Esophagus (tissue), 2 donors: Measurements from ENCODE around the gene TBPL1. TPM values are rescaled to one million over a fixed set of nuclear protein-coding genes. Genes with fewer than 3 reads are reported as not detected.

ENCODE experiments used
- H3K27ac ChIP-seq, 2 donors: one replicate each; pipeline ENCODE4 v1.5.1; 2013; ENCODE audit warnings: low read depth in 2 of 2, mild to moderate bottlenecking in 2 of 2, inconsistent platforms in 1 of 2, low read length in 1 of 2, moderate library complexity in 1 of 2
- H3K27me3 ChIP-seq, 2 donors: one replicate each; pipeline ENCODE4 v1.6.1; 2013; ENCODE audit warnings: low read length in 2 of 2, control low read depth in 1 of 2, mild to moderate bottlenecking in 1 of 2; ENCODE audit not compliant: insufficient read depth in 2 of 2, control insufficient read depth in 1 of 2
- H3K36me3 ChIP-seq, 2 donors: one replicate each; pipeline ENCODE4 v1.6.1; 2013; ENCODE audit warnings: low read length in 1 of 2; ENCODE audit not compliant: control insufficient read depth in 2 of 2, insufficient read depth in 2 of 2
- H3K4me1 ChIP-seq, 2 donors: one replicate each; pipeline ENCODE4 v1.6.1; 2013; ENCODE audit warnings: low read length in 1 of 2; ENCODE audit not compliant: control insufficient read depth in 2 of 2, insufficient read depth in 2 of 2
- H3K4me3 ChIP-seq, 2 donors: one replicate each; pipeline ENCODE4 v1.5.1; 2013; ENCODE audit warnings: low read length in 2 of 2, mild to moderate bottlenecking in 2 of 2, low read depth in 1 of 2, moderate library complexity in 1 of 2
- H3K9me3 ChIP-seq, 2 donors: one replicate each; pipeline ENCODE4 v1.6.1; 2013; ENCODE audit warnings: mild to moderate bottlenecking in 2 of 2, low read depth in 1 of 2, low read length in 1 of 2, moderate library complexity in 1 of 2; ENCODE audit not compliant: control insufficient read depth in 2 of 2, insufficient read depth in 1 of 2
- WGBS, 2 donors: extraction: QIAGEN DNeasy Blood & Tissue Kit; methylation state at CpG; one replicate each; pipeline ENCODE4 v1.1.7; 2013; 5-methylcytosine and 5-hydroxymethylcytosine counted together
- polyA plus RNA-seq, 2 donors: library from polyadenylated mRNA; stranded (reverse); fragments of 200-250 nt; gene quantifications; one replicate each; pipeline ENCODE4 v1.2.3, GENCODE V29; 2013
- donor health status: healthy with polysubstance abuse.
- donor health status: Bipolar disorder and iron deficiency.

The TBPL1 gene
- polyA plus RNA-seq, 2 donors = 13.1 to 16.1 TPM

DNA sequence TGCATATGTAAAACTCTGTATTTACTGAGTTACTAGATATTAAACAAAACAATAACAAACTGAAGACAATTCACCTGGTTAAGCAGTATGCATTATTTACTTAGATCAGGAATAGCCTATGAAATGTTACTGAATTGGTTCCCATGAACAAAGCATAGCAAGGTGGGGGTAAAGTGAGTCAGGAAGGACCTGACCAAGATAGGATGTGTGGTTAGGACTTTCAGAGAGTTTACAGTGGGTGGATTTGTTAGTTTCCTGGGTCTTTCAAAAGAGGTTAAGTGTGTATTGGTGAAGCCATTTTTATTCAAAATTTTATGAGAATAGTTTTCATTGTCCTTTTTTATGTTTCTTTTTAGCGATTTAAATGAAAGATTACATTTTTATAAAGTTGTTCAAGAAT is 32.9 kb downstream of the TBPL1 start:
- 93 to 95% methylated on average over 1 of the region's 1 CpG for WGBS, 2 donors
- Histone ChIP-seq H3K9me3 (no peaks in the 10 kb centered on the region), H3K4me1 (no peaks in the 10 kb centered on the region), H3K4me3 (no peak overlapping the region), H3K36me3 (peaks cover 3 to 8% of the 10 kb centered on the region in 2 donors), H3K27me3 (no peaks in the 10 kb centered on the region), H3K27ac (no peak overlapping the region)

DNA sequence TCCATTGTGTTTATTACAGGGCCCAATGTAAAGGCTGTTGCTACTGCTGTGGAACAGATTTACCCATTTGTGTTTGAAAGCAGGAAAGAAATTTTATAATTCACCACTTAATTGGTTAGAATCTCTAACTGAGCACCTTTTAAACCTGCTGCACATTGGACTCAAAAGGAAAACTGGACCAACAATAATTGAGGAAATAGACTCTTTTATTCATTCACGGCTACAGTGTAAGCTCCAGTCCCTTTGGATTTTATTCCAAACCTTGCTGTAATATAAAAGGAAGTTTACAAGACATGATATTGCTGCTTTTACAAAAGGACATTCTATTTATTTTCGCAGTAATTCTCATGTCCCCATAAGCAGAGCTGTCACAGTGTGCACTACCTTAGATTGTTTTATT is 33.9 kb downstream of the TBPL1 start:
- Histone ChIP-seq H3K4me3 (no peak overlapping the region), H3K27ac (no peak overlapping the region), H3K4me1 (no peaks in the 10 kb centered on the region), H3K27me3 (no peaks in the 10 kb centered on the region), H3K36me3 (peaks cover 3 to 8% of the 10 kb centered on the region in 2 donors), H3K9me3 (no peaks in the 10 kb centered on the region)
- 85 to 88% methylated on average over 2 of the region's 2 CpGs for WGBS, 2 donors

DNA sequence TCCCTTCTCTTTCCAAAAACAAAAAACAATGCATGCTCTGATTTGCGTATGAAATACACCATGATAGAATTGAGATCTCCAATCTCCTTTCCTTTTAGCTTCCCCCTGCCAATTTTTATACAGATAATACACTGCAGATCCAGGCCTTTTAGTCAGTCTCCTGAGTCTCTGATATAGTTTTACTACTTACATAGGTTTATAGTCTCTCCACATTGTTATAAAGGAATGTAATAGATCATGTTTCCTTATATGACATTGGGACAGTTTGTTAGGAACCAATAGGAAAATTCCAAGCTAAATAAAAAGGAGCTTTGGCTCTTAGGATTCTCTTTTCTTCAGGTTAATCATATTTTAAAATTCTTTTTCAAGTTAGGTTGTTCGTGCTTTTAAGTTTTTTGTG is 36.5 kb downstream of the TBPL1 start:
- Histone ChIP-seq H3K9me3 (no peaks in the 10 kb centered on the region), H3K27ac (no peak overlapping the region), H3K27me3 (no peaks in the 10 kb centered on the region), H3K4me3 (no peak overlapping the region), H3K4me1 (no peaks in the 10 kb centered on the region), H3K36me3 (peaks cover 0 to 3% of the 10 kb centered on the region in 2 donors)
- 91 to 92% methylated on average over 2 of the region's 2 CpGs for WGBS, 2 donors

- WGBS, 2 donors = 100% methylated on average over 1 of the region's 1 CpG
- peaks cover 0 to 3% of the 10 kb centered on the region in 2 donors for H3K36me3 ChIP-seq
- H3K4me3 ChIP-seq = no peak overlapping the region
- no peak overlapping the region for H3K27ac ChIP-seq
- no peaks in the 10 kb centered on the region for H3K9me3 ChIP-seq
- H3K27me3 ChIP-seq = no peaks in the 10 kb centered on the region
- no peaks in the 10 kb centered on the region for H3K4me1 ChIP-seq
Measured at GRCh38 chr6:133990321-133990720, 37.3 kb downstream of the TBPL1 start.

DNA sequence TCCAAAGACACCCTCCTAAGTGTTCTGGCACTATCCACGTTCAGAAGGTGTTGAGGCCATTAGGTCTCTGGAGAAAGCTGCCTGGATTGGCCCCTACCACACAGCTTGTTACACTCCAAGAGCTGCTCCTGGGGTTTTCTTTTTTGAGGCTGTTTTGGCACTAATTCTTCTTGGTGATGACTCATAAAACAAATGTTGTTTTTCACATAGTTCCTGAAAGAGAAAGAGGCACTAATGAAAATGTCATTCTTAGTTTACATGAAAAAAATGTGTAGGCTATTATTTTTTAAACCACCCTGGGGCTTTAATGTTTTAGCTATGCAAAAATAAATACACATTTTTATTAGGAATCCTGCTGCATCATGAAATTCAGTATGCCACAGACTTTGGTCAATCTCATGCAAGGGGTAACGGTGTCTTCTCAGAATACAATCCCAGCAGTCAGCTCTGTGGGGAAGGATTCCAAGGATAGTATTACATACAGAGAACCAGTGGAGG is 38.1 kb downstream of the TBPL1 start:
- WGBS, 2 donors = 34 to 55% methylated on average over 2 of the region's 2 CpGs
- H3K9me3 ChIP-seq = no peaks in the 10 kb centered on the region
- H3K36me3 ChIP-seq = peaks cover 0 to 3% of the 10 kb centered on the region in 2 donors
- H3K27me3 ChIP-seq = no peaks in the 10 kb centered on the region
- H3K4me3 ChIP-seq = no peak overlapping the region
- H3K4me1 ChIP-seq = no peaks in the 10 kb centered on the region
- H3K27ac ChIP-seq = no peak overlapping the region

- H3K4me3 ChIP-seq = no peak overlapping the region
- H3K27ac ChIP-seq = no peak overlapping the region
- H3K9me3 ChIP-seq = no peaks in the 10 kb centered on the region
- H3K27me3 ChIP-seq = no peaks in the 10 kb centered on the region
- 69 to 72% methylated on average over 6 of the region's 6 CpGs for WGBS, 2 donors
- H3K4me1 ChIP-seq = no peaks in the 10 kb centered on the region
- peaks cover 0 to 3% of the 10 kb centered on the region in 2 donors for H3K36me3 ChIP-seq
Measured at GRCh38 chr6:133992992-133993680, 40.1 kb downstream of the TBPL1 start.

GRCh38 chr6:133995296-133995695 is 42.3 kb downstream of the TBPL1 start:
- Histone ChIP-seq H3K27ac (no peak overlapping the region), H3K36me3 (peaks cover 0 to 3% of the 10 kb centered on the region in 2 donors), H3K27me3 (no peaks in the 10 kb centered on the region), H3K4me1 (no peaks in the 10 kb centered on the region), H3K9me3 (no peaks in the 10 kb centered on the region), H3K4me3 (no peak overlapping the region)
- WGBS, 2 donors = 78 to 92% methylated on average over 3 of the region's 3 CpGs

- peaks cover 0 to 3% of the 10 kb centered on the region in 2 donors for H3K36me3 ChIP-seq
- no peaks in the 10 kb centered on the region for H3K9me3 ChIP-seq
- H3K4me3 ChIP-seq = no peak overlapping the region
- H3K4me1 ChIP-seq = no peaks in the 10 kb centered on the region
- H3K27me3 ChIP-seq = no peaks in the 10 kb centered on the region
- 82 to 94% methylated on average over 3 of the region's 3 CpGs for WGBS, 2 donors
- no peak overlapping the region for H3K27ac ChIP-seq
Measured at GRCh38 chr6:133995758-133996157, 42.7 kb downstream of the TBPL1 start.

DNA sequence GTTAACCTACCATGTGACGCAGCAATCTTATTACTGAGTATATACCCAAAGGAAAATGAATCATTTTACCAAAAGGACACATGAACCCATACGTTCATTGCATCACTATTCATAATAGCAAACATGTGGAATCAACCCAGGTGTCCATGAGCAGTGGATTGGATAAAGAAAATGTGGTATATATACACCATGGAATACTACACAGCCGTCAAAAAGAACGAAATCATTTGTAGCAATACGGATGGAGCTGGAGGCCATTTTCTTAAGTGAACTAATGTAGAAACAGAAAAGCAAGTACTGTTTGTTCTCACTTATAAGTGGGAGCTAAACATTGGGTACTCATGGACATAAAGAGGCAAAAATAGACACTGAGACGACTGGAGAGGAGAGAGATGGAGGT is 44.2 kb downstream of the TBPL1 start:
- H3K36me3 ChIP-seq = no peaks in the 10 kb centered on the region
- no peaks in the 10 kb centered on the region for H3K4me1 ChIP-seq
- H3K27ac ChIP-seq = no peak overlapping the region
- 94 to 95% methylated on average over 6 of the region's 6 CpGs for WGBS, 2 donors
- no peaks in the 10 kb centered on the region for H3K9me3 ChIP-seq
- no peaks in the 10 kb centered on the region for H3K27me3 ChIP-seq
- no peak overlapping the region for H3K4me3 ChIP-seq

DNA sequence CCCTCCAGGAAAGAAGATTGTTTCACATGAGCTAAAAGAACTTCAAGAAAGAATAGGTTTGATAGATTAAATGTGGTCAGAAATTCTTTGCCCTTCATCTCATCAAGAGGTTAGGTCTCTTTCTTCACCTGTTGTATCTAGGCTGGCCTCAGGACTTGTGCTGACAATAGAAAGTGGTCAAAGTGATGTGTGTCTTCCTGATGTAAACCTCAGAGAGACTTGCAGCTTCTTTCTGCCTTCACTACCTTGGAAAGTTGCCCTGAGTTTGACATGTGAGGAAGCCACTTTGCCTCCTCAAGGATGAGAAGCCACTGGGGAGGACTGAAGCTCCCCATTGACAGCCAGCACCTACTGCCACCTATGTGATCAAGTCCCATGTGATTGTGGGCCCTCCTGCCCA is 46.3 kb downstream of the TBPL1 start:
- Histone ChIP-seq H3K36me3 (no peaks in the 10 kb centered on the region), H3K4me1 (no peaks in the 10 kb centered on the region), H3K9me3 (no peaks in the 10 kb centered on the region), H3K27me3 (no peaks in the 10 kb centered on the region), H3K27ac (no peak overlapping the region), H3K4me3 (no peak overlapping the region)
